ENCODE measurements around the gene RPL7L1. TPM values are rescaled to one million over a fixed set of nuclear protein-coding genes. Genes with fewer than 3 reads are reported as not detected.

Gene RPL7L1
- polyA plus RNA-seq, 1 experiment = 30.2 TPM

DNA sequence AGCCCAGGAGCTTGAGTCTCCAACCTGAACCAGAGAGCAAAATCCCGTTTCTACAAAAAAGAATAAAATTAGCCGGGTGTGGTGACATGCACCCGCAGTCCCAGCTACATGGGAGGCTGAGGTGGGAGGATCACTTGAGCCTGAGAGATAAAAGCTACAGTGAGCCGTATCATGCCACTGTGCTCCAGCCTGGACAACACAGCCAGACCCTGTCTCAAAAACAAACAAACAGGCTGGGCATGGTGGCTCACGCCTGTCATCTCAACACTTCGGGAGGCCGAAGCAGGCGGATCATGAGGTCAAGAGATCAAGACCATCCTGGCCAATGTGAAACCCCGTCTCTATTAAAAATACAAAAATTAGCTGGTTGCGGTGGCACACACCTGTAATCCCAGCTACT, 25.1 kb downstream of the RPL7L1 start:
- Histone ChIP-seq H3K27me3 (ENCODE audit: control insufficient read depth, insufficient read depth, low read length) (no peaks in the 10 kb centered on the region; the same call in 1 of the 2 replicates), H3K36me3 (ENCODE audit: control insufficient read depth, insufficient read depth, low read length) (no peaks in the 10 kb centered on the region), H3K4me3 (ENCODE audit: low read depth, low read length) (no peak overlapping the region)
- DNase-seq (ENCODE audit: low read depth) = no peak
- CTCF ChIA-PET = interaction anchor here (1.1 to 1.6 kb wide), 2 partner anchors 11 to 239 kb away, joined by 3 read pairs; partner anchors contain the start of gene PTCRA
- TF ChIP-seq, protein P1, sequence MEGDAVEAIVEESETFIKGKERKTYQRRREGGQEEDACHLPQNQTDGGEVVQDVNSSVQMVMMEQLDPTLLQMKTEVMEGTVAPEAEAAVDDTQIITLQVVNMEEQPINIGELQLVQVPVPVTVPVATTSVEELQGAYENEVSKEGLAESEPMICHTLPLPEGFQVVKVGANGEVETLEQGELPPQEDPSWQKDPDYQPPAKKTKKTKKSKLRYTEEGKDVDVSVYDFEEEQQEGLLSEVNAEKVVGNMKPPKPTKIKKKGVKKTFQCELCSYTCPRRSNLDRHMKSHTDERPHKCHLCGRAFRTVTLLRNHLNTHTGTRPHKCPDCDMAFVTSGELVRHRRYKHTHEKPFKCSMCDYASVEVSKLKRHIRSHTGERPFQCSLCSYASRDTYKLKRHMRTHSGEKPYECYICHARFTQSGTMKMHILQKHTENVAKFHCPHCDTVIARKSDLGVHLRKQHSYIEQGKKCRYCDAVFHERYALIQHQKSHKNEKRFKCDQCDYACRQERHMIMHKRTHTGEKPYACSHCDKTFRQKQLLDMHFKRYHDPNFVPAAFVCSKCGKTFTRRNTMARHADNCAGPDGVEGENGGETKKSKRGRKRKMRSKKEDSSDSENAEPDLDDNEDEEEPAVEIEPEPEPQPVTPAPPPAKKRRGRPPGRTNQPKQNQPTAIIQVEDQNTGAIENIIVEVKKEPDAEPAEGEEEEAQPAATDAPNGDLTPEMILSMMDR (IDR thresholded peaks at IDR 0.05; ENCODE audit: insufficient read depth, low read depth, low read length) = no peak
- POLR2A ChIA-PET = no interaction called here

DNA sequence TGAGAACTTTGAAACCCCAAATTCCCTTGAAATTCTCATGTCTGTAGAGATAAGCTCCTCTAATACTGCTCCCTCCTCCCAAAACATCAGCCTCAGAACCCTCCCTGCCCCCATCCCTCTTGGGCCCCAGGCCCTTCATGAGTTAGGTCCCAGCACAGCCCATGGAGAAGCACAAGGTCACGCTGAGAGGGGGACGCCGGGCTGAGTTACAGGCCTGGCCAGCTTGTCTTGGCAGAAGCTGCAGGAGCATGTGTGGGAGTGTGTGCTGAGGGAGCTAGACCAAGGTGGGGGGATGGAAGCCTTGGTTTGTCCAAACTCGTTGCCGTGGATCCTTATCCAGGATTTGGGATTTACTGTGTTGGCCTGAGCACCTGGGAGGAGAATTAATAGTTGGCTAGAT, 27.9 kb downstream of the RPL7L1 start:
- CTCF ChIA-PET = no interaction called here

DNA sequence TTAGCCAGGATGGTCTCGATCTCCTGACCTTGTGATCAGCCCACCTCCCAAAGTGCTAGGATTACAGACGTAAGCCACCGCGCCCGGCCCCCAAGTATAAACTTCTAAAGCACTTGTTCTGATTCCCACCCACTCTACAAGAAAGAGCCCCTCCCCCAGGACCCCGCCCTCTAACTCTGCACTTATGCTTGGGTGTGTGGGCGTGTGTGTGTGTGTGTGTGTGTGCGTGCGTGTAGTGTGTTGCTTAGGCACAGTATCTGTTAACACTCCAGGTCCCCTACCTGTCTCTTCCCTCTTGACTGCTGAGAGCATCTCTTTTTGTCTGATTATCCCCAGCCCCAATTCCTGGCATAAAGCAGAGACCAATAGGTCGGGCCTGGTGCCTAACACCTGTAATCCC, 30.4 kb downstream of the RPL7L1 start:
- DNase-seq (ENCODE audit: low read depth) = no peak
- ChIA-PET CTCF (no interaction called here), POLR2A (no interaction called here)
- peaks cover 2% of the 10 kb centered on the region for H3K27me3 ChIP-seq (ENCODE audit: control insufficient read depth, insufficient read depth, low read length)
- H3K36me3 ChIP-seq (ENCODE audit: control insufficient read depth, insufficient read depth, low read length) = no peaks in the 10 kb centered on the region
- H3K4me3 ChIP-seq (ENCODE audit: low read depth, low read length) = no peak overlapping the region
- TF ChIP-seq, protein P1 (IDR thresholded peaks at IDR 0.05; ENCODE audit: insufficient read depth, low read depth, low read length) = no peak

More for the DNA sequence above, 27.9 kb downstream of the RPL7L1 start:
- TF ChIP-seq, protein P1 (IDR thresholded peaks at IDR 0.05; ENCODE audit: insufficient read depth, low read depth, low read length) = no peak
- H3K4me3 ChIP-seq (ENCODE audit: low read depth, low read length) = no peak overlapping the region
- DNase-seq (ENCODE audit: low read depth) = no peak
- H3K36me3 ChIP-seq (ENCODE audit: control insufficient read depth, insufficient read depth, low read length) = no peaks in the 10 kb centered on the region
- POLR2A ChIA-PET = no interaction called here
- no peaks in the 10 kb centered on the region; the same call in 1 of the 2 replicates for H3K27me3 ChIP-seq (ENCODE audit: control insufficient read depth, insufficient read depth, low read length)

GRCh38 chr6:42911171-42912021, 32.0 kb downstream of the RPL7L1 start:
- no peaks in the 10 kb centered on the region for H3K36me3 ChIP-seq (ENCODE audit: control insufficient read depth, insufficient read depth, low read length)
- ChIA-PET POLR2A (no interaction called here), CTCF (no interaction called here)
- 0 out of 2 replicates have a peak overlapping the region, but pooled peaks have one; percentile 1 for H3K4me3 ChIP-seq (ENCODE audit: low read depth, low read length)
- TF ChIP-seq, protein P1 (IDR thresholded peaks at IDR 0.05; ENCODE audit: insufficient read depth, low read depth, low read length) = no peak
- peaks cover 2% of the 10 kb centered on the region for H3K27me3 ChIP-seq (ENCODE audit: control insufficient read depth, insufficient read depth, low read length)
- DNase-seq (ENCODE audit: low read depth) = no peak

DNA sequence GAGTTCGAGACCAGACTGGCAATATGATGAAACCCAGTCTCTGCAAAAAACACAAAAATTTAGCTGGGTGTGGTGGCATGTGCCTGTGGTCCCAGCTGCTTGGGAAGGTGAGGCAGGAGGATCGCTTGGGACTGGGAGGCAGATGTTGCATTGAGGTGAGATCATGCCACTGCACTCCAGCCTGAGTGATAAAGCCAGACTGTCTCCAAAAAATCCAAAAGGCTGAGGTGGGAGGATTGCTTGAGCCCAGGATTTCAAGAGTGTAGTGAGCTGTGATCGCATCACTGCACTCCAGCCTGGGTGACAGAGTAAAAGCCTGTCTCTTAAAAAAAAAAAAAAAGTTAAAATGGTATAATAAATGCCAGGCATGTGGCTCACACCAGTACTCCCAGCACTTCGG, 35.1 kb downstream of the RPL7L1 start:
- TF ChIP-seq, protein P1 (IDR thresholded peaks at IDR 0.05; ENCODE audit: insufficient read depth, low read depth, low read length) = no peak
- Histone ChIP-seq H3K36me3 (ENCODE audit: control insufficient read depth, insufficient read depth, low read length) (no peaks in the 10 kb centered on the region), H3K4me3 (ENCODE audit: low read depth, low read length) (no peak overlapping the region), H3K27me3 (ENCODE audit: control insufficient read depth, insufficient read depth, low read length) (peaks cover 2% of the 10 kb centered on the region)
- DNase-seq (ENCODE audit: low read depth) = no peak
- ChIA-PET CTCF (interaction anchor here (1.2 to 3.9 kb wide), 3 partner anchors 10 to 13 kb away, joined by 3 to 23 read pairs (median 3); no protein-coding TSS in a partner anchor), POLR2A (no interaction called here)

All from BJ (cell line).